Esophagus muscularis mucosa (tissue), 4 donors: ENCODE measurements around the gene CENPE. TPM values are rescaled to one million over a fixed set of nuclear protein-coding genes. Genes with fewer than 3 reads are reported as not detected.

Source experiments
- DNase-seq: peaks from one replicate; pipeline ENCODE4 v3.0.0-alpha.2; 2017; ENCODE audit errors: extremely low spot score
- H3K27ac ChIP-seq, 4 donors: fragments of 200-600 bp; sonication (generic); replicated peaks in 1 of 4; 1 replicate in 3 of 4; 2 replicates in 1 of 4; pipeline ENCODE4 v1.5.1; 2016 to 2019; ENCODE audit warnings: mild to moderate bottlenecking in 1 of 4
- H3K27me3 ChIP-seq, 4 donors: fragments of 200-600 bp; sonication (generic); one replicate each; pipeline versions ENCODE4 v1.5.1 to v1.6.0; 2016 to 2019
- H3K36me3 ChIP-seq, 4 donors: fragments of 200-600 bp; sonication (generic); one replicate each; pipeline ENCODE4 v1.5.1; 2016 to 2019
- H3K4me1 ChIP-seq, 4 donors: fragments of 200-600 bp; sonication (generic); one replicate each; pipeline ENCODE4 v1.5.1; 2016 to 2019
- H3K4me3 ChIP-seq, 4 donors: fragments of 200-600 bp; sonication (generic); 1 replicate in 2 of 4; 2 replicates in 2 of 4; pipeline ENCODE4 v1.5.1; 2016 to 2019; ENCODE audit warnings: mild to moderate bottlenecking in 4 of 4, moderate library complexity in 1 of 4
- H3K9me3 ChIP-seq, 4 donors: fragments of 200-600 bp; sonication (generic); 1 replicate in 3 of 4; 2 replicates in 1 of 4; pipeline ENCODE4 v1.5.1; 2016 to 2019
- EP300 ChIP-seq: sonication (generic); formaldehyde crosslinking; IDR thresholded peaks from one replicate; pipeline ENCODE4 v1.6.1; 2017; ENCODE audit warnings: antibody characterized with exemption
- POLR2A ChIP-seq: fragments of 450-650 bp; IDR thresholded peaks from one replicate; pipeline ENCODE4 v1.6.1; 2017; ENCODE audit warnings: antibody characterized with exemption, moderate library complexity, mild to moderate bottlenecking, low read depth
- POLR2AphosphoS5 ChIP-seq, 2 donors: sonication (generic); formaldehyde crosslinking; IDR thresholded peaks; one replicate each; pipeline ENCODE4 v1.6.1; 2017; ENCODE audit warnings: antibody characterized with exemption in 2 of 2
- WGBS: methylation state at CpG from one replicate; pipeline ENCODE4 v1.1.5; 2018; 5-methylcytosine and 5-hydroxymethylcytosine counted together
- intact Hi-C: fragments of 100-400 bp; cut with DNase I; formaldehyde crosslinking; loops from one replicate; pipeline ENCODE4 v1.15.1; 2023
- total RNA-seq, 4 donors: library from RNA; depleted of rRNA; stranded (reverse); fragments of >200 nt; gene quantifications; one replicate each; pipeline versions ENCODE4 v1.1.0 to v1.2.1, GENCODE V29; 2016
- TF ChIP-seq, protein P1 (sequence below), 3 experiments: fragments of 200-600 bp in 2 of 3; fragments of 450-650 bp in 1 of 3; sonication (generic) in 2 of 3; IDR thresholded peaks; one replicate each; pipeline ENCODE4 v1.5.1; 2017 to 2019; ENCODE audit warnings: antibody characterized with exemption in 3 of 3, mild to moderate bottlenecking in 2 of 3, moderate library complexity in 1 of 3

CENPE gene
- total RNA-seq, 4 donors from 2014 or later, result 0.42 to 1.2 (median 0.69) TPM

DNA sequence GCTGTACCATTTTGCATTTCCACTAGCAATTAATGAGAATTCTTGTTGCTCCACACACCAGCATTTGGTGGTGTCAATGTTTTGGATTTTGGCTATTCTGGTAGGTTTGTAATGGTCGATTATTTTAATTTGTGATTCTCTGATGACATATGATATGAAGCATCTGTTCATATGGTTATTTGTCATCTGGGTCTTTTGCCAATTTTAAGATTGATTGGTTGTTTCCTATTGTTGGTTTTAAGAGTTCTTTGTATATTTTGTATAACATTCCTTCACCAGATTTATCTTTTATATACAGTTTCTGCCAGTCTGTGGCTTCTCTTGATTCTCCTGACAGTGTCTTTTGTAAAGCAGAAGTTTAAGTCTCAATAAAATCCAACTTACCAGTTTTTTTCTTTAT is 80.0 kb downstream of the CENPE start:
- Histone ChIP-seq H3K4me3 (no peak overlapping the region), H3K27ac (no peak overlapping the region), H3K36me3 (no peaks in the 10 kb centered on the region), H3K9me3 (no peaks in the 10 kb centered on the region), H3K27me3 (no peaks in the 10 kb centered on the region), H3K4me1 (no peaks in the 10 kb centered on the region)
- TF ChIP-seq EP300 (no peak), POLR2AphosphoS5 (IDR thresholded peaks at IDR 0.05) (no peak), POLR2A (no peak)
- TF ChIP-seq, protein P1, sequence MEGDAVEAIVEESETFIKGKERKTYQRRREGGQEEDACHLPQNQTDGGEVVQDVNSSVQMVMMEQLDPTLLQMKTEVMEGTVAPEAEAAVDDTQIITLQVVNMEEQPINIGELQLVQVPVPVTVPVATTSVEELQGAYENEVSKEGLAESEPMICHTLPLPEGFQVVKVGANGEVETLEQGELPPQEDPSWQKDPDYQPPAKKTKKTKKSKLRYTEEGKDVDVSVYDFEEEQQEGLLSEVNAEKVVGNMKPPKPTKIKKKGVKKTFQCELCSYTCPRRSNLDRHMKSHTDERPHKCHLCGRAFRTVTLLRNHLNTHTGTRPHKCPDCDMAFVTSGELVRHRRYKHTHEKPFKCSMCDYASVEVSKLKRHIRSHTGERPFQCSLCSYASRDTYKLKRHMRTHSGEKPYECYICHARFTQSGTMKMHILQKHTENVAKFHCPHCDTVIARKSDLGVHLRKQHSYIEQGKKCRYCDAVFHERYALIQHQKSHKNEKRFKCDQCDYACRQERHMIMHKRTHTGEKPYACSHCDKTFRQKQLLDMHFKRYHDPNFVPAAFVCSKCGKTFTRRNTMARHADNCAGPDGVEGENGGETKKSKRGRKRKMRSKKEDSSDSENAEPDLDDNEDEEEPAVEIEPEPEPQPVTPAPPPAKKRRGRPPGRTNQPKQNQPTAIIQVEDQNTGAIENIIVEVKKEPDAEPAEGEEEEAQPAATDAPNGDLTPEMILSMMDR (IDR thresholded peaks at IDR 0.05), result no peak
- DNase-seq, result no peak
- WGBS, result 58% methylated on average over 1 of the region's 1 CpG
- intact Hi-C loops, result no loop called here

DNA sequence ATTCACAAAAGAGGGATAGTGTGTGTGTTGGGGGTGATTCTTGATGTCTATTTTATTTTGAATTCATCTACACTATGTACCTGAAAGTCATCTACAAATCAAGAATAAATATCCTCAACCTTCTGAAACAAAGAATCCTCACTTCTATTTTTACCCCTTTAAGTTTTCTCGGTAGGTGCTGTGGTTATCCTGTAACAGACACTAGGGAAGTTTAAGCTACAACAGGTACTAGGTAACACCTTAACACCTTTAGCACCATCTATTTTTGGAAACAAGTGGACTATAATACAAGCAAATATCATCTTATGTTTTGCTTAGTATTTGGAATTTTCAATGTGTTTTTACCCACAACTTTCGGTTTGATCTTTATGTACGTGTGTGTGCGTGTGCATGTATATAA is 86.5 kb downstream of the CENPE start:
- H3K27me3 ChIP-seq, result no peaks in the 10 kb centered on the region
- no peaks in the 10 kb centered on the region for H3K9me3 ChIP-seq
- no peak overlapping the region for H3K27ac ChIP-seq
- H3K4me1 ChIP-seq, result no peaks in the 10 kb centered on the region
- WGBS, result 96% methylated on average over 4 of the region's 4 CpGs
- intact Hi-C loops, result no loop called here
- no peak overlapping the region for H3K4me3 ChIP-seq
- no peak for TF ChIP-seq EP300
- TF ChIP-seq POLR2A, result no peak
- no peak for TF ChIP-seq POLR2AphosphoS5 (IDR thresholded peaks at IDR 0.05)
- TF ChIP-seq, protein P1 (IDR thresholded peaks at IDR 0.05), result no peak
- H3K36me3 ChIP-seq, result no peaks in the 10 kb centered on the region
- no peak for DNase-seq

DNA sequence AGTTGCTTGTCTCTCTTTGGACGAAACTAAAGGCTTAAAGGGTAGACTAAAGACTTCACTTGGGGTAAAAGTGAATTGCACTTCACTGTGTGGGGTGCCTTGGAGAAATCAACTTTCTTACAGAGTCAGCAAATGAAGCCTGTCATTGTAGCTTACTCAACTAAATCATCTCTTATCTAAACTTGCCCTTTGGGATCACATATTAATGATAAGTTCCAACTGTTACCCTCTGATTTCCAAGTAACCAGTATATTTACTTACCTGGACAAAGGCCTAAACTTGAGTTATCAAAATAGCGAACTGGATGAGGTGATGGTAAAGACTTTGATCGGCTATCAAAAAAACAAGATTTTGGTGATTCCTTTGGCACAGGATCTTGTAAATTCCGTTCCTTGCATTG is 89.6 kb downstream of the CENPE start:
- intact Hi-C loops, result no loop called here
- no peaks in the 10 kb centered on the region for H3K36me3 ChIP-seq
- H3K4me1 ChIP-seq, result no peaks in the 10 kb centered on the region
- no peak overlapping the region for H3K4me3 ChIP-seq
- 95% methylated on average over 4 of the region's 4 CpGs for WGBS
- H3K27me3 ChIP-seq, result no peaks in the 10 kb centered on the region
- TF ChIP-seq EP300, result no peak
- TF ChIP-seq, protein P1 (IDR thresholded peaks at IDR 0.05), result no peak
- no peak overlapping the region for H3K27ac ChIP-seq
- DNase-seq, result no peak
- no peaks in the 10 kb centered on the region for H3K9me3 ChIP-seq

DNA sequence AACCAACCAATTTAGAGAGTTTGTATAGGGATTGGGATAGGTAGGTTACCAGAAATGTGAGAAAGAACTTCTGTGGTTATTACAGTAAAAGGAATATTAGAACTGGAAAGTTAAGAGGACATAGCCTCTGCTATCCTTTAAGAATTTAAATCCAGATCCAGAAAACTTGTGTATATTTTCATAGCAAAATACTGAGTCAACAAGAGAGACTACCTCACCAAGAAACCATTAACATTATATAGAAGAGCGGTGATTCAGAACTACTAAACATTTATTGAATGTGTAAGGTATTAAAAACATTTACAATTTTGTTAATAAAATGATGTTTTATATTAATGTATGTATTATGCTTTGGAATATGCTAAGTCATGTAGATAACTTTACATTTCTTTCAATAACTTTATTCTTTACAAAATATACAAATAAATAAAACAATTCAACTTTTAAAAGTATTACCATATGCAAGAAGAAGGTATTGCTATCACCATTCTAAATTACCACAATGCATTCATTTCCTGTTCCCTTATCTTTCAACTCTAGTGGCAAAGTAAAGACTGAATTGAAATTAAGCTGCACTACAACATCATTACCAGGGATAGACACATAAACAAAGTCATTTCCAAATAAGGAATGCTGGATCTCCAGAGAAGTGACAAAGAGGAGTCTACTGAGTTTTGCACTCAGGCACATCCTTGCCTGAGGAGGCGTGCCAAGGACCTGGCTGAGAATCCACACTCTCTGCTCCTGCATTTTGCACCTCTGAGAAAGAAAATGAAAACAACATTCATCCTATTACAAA is 92.4 kb downstream of the CENPE start:
- WGBS, result 89% methylated on average over 2 of the region's 2 CpGs
- TF ChIP-seq POLR2AphosphoS5 (IDR thresholded peaks at IDR 0.05), result no peak
- intact Hi-C loops, result no loop called here
- DNase-seq, result no peak
- Histone ChIP-seq H3K36me3 (no peaks in the 10 kb centered on the region), H3K4me1 (no peaks in the 10 kb centered on the region), H3K9me3 (no peaks in the 10 kb centered on the region), H3K27ac (no peak overlapping the region), H3K27me3 (no peaks in the 10 kb centered on the region), H3K4me3 (no peak overlapping the region)

DNA sequence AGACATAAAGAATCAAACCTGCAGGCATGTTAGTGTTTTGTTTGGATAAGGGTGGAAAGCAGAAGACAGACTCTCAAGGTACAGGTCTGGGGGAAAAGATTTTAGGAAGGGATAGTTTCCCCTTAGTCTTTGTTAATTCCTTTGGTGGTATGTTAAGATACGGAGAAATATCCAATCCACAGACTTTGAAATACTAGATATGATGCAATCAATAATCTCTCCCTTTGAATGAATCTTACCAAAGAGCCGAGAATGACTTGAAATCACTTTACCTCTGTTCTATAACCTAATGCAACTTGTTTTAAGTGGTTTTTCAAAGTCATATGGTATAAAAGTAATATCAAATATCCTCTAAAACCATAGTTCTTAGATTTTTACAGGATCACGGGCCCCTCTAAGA is 93.3 kb downstream of the CENPE start:
- intact Hi-C loops, result loop anchor here (5.0 kb wide), 1 partner anchor 58 kb away; no protein-coding TSS in a partner anchor
- H3K27ac ChIP-seq, result no peak overlapping the region

More for the DNA sequence above, 93.3 kb downstream of the CENPE start:
- DNase-seq, result no peak
- TF ChIP-seq POLR2A, result no peak
- TF ChIP-seq EP300, result no peak
- no peak for TF ChIP-seq POLR2AphosphoS5 (IDR thresholded peaks at IDR 0.05)
- TF ChIP-seq, protein P1 (IDR thresholded peaks at IDR 0.05), result no peak
- H3K4me3 ChIP-seq, result no peak overlapping the region
- peaks cover 0 to 2% (median under 1%) of the 10 kb centered on the region in 4 donors for H3K4me1 ChIP-seq
- WGBS, result 96% methylated on average over 3 of the region's 3 CpGs
- H3K36me3 ChIP-seq, result no peaks in the 10 kb centered on the region
- H3K27me3 ChIP-seq, result no peaks in the 10 kb centered on the region
- H3K9me3 ChIP-seq, result no peaks in the 10 kb centered on the region
